IMR-90 (cell line): ENCODE data around the gene PRELID1. TPM values are rescaled to one million over a fixed set of nuclear protein-coding genes. Genes with fewer than 3 reads are reported as not detected.
"Not testable (repeated sequence)": the region's sequence is repeated elsewhere in the genome, so short reads cannot be mapped to it uniquely, and the experiment has no call there.

Experiments used
- ATAC-seq: fragments of 200-7000 bp; cut with Tn5 transposase; 2 replicates; pipeline ENCODE4 v1.9.1; 2020; ENCODE audit warnings: low read depth, mild to moderate bottlenecking, moderate library complexity
- BruUV-seq: library from RNA; stranded (reverse); fragments of 400-500 nt; replicated peaks from 2 replicates; lab custom pipeline; 2021; lab: Mats Ljungman, UMichigan
- CTCF ChIA-PET: fragments of 300-600 bp; formaldehyde crosslinking; extraction: SDS; loops from one replicate; lab custom pipeline; 2021; ENCODE audit warnings: antibody characterized with exemption; lab: Yijun Ruan, JAX
- POLR2A ChIA-PET: fragments of 300-600 bp; sonication (Branson Sonifier 250); formaldehyde crosslinking; loops from one replicate; lab custom pipeline; 2022; ENCODE audit warnings: antibody characterized with exemption; ENCODE audit not compliant: unreplicated experiment; lab: Charles Lee
- DNase-seq: peaks from one replicate; pipeline ENCODE4 v3.0.0; 2013
- H2AFZ ChIP-seq: replicated peaks from 2 replicates; pipeline ENCODE3; 2013; ENCODE audit warnings: low read length, mild to moderate bottlenecking; ENCODE audit not compliant: poor library complexity
- H2AK5ac ChIP-seq: 2 replicates; pipeline ENCODE4 v1.6.1; 2013; ENCODE audit warnings: low read depth, low read length, inconsistent platforms
- H2AK9ac ChIP-seq: replicated peaks from 2 replicates; pipeline ENCODE3; 2013; ENCODE audit warnings: mild to moderate bottlenecking, low read depth, low read length, moderate library complexity; ENCODE audit not compliant: poor library complexity
- H2BK120ac ChIP-seq: 2 replicates; pipeline ENCODE4 v1.6.1; 2013; ENCODE audit warnings: low read depth, low read length, inconsistent platforms
- H2BK15ac ChIP-seq: 3 replicates; pipeline ENCODE4 v1.6.1; 2013; ENCODE audit warnings: low read depth, low read length, inconsistent platforms
- H2BK20ac ChIP-seq: 2 replicates; pipeline ENCODE4 v1.6.1; 2013; ENCODE audit warnings: low read depth, mild to moderate bottlenecking, inconsistent platforms, low read length, moderate library complexity
- H2BK5ac ChIP-seq: 2 replicates; pipeline ENCODE4 v1.6.1; 2013; ENCODE audit warnings: mild to moderate bottlenecking, low read depth, low read length, inconsistent platforms; ENCODE audit not compliant: poor library complexity, severe bottlenecking
- H3K14ac ChIP-seq: replicated peaks from 2 replicates; pipeline ENCODE4 v1.6.1; 2013; ENCODE audit warnings: low read depth, low read length, inconsistent platforms
- H3K18ac ChIP-seq: 2 replicates; pipeline ENCODE4 v1.6.1; 2013; ENCODE audit warnings: low read depth, low read length, control low read depth
- H3K23ac ChIP-seq: 2 replicates; pipeline ENCODE4 v1.6.1; 2013; ENCODE audit warnings: low read depth, low read length, inconsistent platforms
- H3K27ac ChIP-seq: 2 replicates; pipeline ENCODE4 v1.5.1; 2013; ENCODE audit warnings: mild to moderate bottlenecking, control low read depth, low read length; ENCODE audit not compliant: insufficient read depth
- H3K27me3 ChIP-seq: 2 replicates; pipeline ENCODE4 v1.6.1; 2013; ENCODE audit warnings: low read length; ENCODE audit not compliant: control insufficient read depth, insufficient read depth
- H3K36me3 ChIP-seq: 2 replicates; pipeline ENCODE4 v1.6.1; 2013; ENCODE audit warnings: low read length, mixed read lengths; ENCODE audit not compliant: control insufficient read depth, insufficient read depth
- H3K4ac ChIP-seq: 2 replicates; pipeline ENCODE4 v1.6.1; 2013; ENCODE audit warnings: low read depth, low read length, inconsistent platforms
- H3K4me1 ChIP-seq: 2 replicates; pipeline ENCODE4 v1.6.1; 2013; ENCODE audit warnings: low read length, mixed read lengths; ENCODE audit not compliant: control insufficient read depth, insufficient read depth
- H3K4me2 ChIP-seq: 2 replicates; pipeline ENCODE4 v1.6.1; 2013; ENCODE audit warnings: low read depth, mild to moderate bottlenecking, control low read depth, low read length, moderate library complexity
- H3K4me3 ChIP-seq: 2 replicates; pipeline ENCODE4 v1.5.1; 2013; ENCODE audit warnings: low read depth, mild to moderate bottlenecking, control low read depth, low read length, moderate library complexity; ENCODE audit not compliant: insufficient read depth
- H3K56ac ChIP-seq: 2 replicates; pipeline ENCODE4 v1.6.1; 2013; ENCODE audit warnings: low read length, inconsistent platforms; ENCODE audit not compliant: insufficient read depth; ENCODE audit errors: extremely low read depth
- H3K79me1 ChIP-seq, 2 experiments: 2 replicates each; pipeline ENCODE4 v1.6.1; 2013; ENCODE audit warnings: low read length in 2 of 2, inconsistent platforms in 1 of 2, low read depth in 1 of 2
- H3K9ac ChIP-seq: 2 replicates; pipeline ENCODE4 v1.6.1; 2013; ENCODE audit warnings: low read depth, low read length, control low read depth
- H3K9me1 ChIP-seq: 2 replicates; pipeline ENCODE4 v1.6.1; 2013; ENCODE audit warnings: low read length, inconsistent platforms; ENCODE audit not compliant: insufficient read depth
- H3K9me3 ChIP-seq: 2 replicates; pipeline ENCODE4 v1.6.1; 2013; ENCODE audit warnings: low read length; ENCODE audit not compliant: control insufficient read depth, insufficient read depth
- H4K20me1 ChIP-seq: 2 replicates; pipeline ENCODE4 v1.6.1; 2013; ENCODE audit warnings: low read length, inconsistent platforms; ENCODE audit not compliant: insufficient read depth
- H4K5ac ChIP-seq: 2 replicates; pipeline ENCODE4 v1.6.1; 2013; ENCODE audit warnings: mild to moderate bottlenecking, low read depth, low read length, control low read depth
- H4K8ac ChIP-seq, 2 experiments: 2 replicates each; pipeline ENCODE4 v1.6.1; 2013; ENCODE audit warnings: low read depth in 2 of 2, low read length in 2 of 2, control low read depth in 1 of 2, inconsistent platforms in 1 of 2
- H4K91ac ChIP-seq: 2 replicates; pipeline ENCODE4 v1.6.1; 2013; ENCODE audit warnings: low read depth, low read length, inconsistent platforms; ENCODE audit not compliant: insufficient read depth
- WGBS, 2 experiments: methylation state at CpG; one replicate each; pipeline versions ENCODE4 v1.1.5 to v1.1.7; 2013; ENCODE audit warnings: missing lambda C conversion rate in 2 of 2; ENCODE audit not compliant: insufficient read length in 1 of 2; ENCODE audit errors: extremely low coverage in 2 of 2; 5-methylcytosine and 5-hydroxymethylcytosine counted together
- dilution Hi-C: fragments of 300-500 bp; cut with HindIII; formaldehyde crosslinking; loops from one replicate; pipeline ENCODE4 v1.14.3; 2018; ENCODE audit warnings: low sequenced_read_pairs; ENCODE audit not compliant: unreplicated experiment
- in situ Hi-C: fragments of 300-500 bp; cut with MboI; formaldehyde crosslinking; loops from 3 replicates; pipeline ENCODE4 v1.14.3; 2019; ENCODE audit warnings: low sequenced_read_pairs, inconsistent platforms, mixed read lengths
- intact Hi-C: fragments of 100-400 bp; cut with micrococcal nuclease; formaldehyde crosslinking; loops from 2 replicates; pipeline ENCODE4 v1.10.0; 2022
- polyA plus RNA-seq, 3 experiments: library from polyadenylated mRNA; depleted of rRNA; stranded (reverse); fragments of >200 nt; gene quantifications; 2 replicates each; pipeline ENCODE4 v1.2.3, GENCODE V29; 2012; ENCODE audit warnings: low replicate concordance in 1 of 3
- total RNA-seq: library from RNA; depleted of rRNA; stranded (reverse); fragments of >200 nt; gene quantifications from 2 replicates; pipeline ENCODE4 v1.2.3, GENCODE V29; 2012

The PRELID1 gene
- total and polyA plus RNA-seq, 2 of the 4 experiments (the other 2 are of a cell fraction): 116 to 239 TPM

DNA sequence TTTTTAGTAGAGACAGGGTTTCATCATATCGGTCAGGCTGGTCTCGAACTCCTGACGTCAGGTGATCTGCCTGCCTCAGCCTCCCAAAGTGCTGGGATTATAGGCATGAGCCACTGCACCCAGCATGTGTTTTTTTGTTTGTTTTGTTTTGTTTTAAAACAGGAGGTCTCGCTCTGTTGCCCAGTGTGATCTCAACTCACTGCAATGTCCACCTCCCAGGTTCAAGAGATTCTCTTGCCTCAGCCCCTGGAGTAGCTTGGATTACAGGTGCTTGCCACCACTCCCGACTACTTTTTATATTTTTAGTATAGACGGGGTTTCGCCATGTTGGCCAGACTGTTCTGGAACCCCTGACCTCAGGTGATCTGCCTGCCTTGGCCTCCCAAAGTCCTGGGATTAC, 44.9 kb upstream of the PRELID1 start:
- H2BK20ac ChIP-seq, POLR2A ChIA-PET, H3K9me1 ChIP-seq, H2AFZ ChIP-seq, H3K4ac ChIP-seq, H2BK15ac ChIP-seq, H3K56ac ChIP-seq, ATAC-seq, H3K27ac ChIP-seq, H4K91ac ChIP-seq, intact Hi-C loops, H3K4me2 ChIP-seq, H2BK120ac ChIP-seq, H4K8ac ChIP-seq, H4K20me1 ChIP-seq, H2BK5ac ChIP-seq, H3K4me3 ChIP-seq, CTCF ChIA-PET, DNase-seq, in situ Hi-C loops, H2AK5ac ChIP-seq, BruUV-seq, H2AK9ac ChIP-seq, H3K9me3 ChIP-seq, H3K18ac ChIP-seq, H3K14ac ChIP-seq, H4K5ac ChIP-seq, H3K4me1 ChIP-seq, dilution Hi-C loops, H3K23ac ChIP-seq, H3K9ac ChIP-seq, H3K27me3 ChIP-seq: not testable (repeated sequence)
- peaks cover 3 to 21% of the 10 kb centered on the region in 2 experiments; a peak in 3 of 4 replicates for H3K79me1 ChIP-seq
- H3K36me3 ChIP-seq: peaks cover 37% of the 10 kb centered on the region
- WGBS, 2 experiments: 100% methylated on average over 2 of the region's 7 CpGs; no CpG with 5 or more reads in 1 of the 2 experiments
